CD4-positive, alpha-beta memory T cell (primary cell): ENCODE data around the gene OR2M2. TPM values are rescaled to one million over a fixed set of nuclear protein-coding genes. Genes with fewer than 3 reads are reported as not detected.

Source experiments
- CTCF ChIA-PET: fragments of 350-600 bp; sonication (Branson Sonifier 250); formaldehyde crosslinking; loops from one replicate; lab custom pipeline; 2021; ENCODE audit warnings: inconsistent platforms; ENCODE audit not compliant: partially characterized antibody; lab: Charles Lee
- POLR2A ChIA-PET: fragments of 350-600 bp; sonication (Branson Sonifier 250); formaldehyde crosslinking; loops from one replicate; lab custom pipeline; 2021; ENCODE audit not compliant: partially characterized antibody; lab: Charles Lee
- DNase-seq, 5 donors: peaks; one replicate each; pipeline versions ENCODE4 v3.0.0 to v3.0.0-alpha.2; 2020 to 2022; ENCODE audit warnings: mixed read lengths in 1 of 5
- H3K27ac ChIP-seq: one replicate; pipeline ENCODE4 v1.7.0; 2013; ENCODE audit warnings: low read depth, low read length
- H3K27me3 ChIP-seq: 2 replicates; pipeline ENCODE4 v1.7.0; 2013; ENCODE audit warnings: mild to moderate bottlenecking, low read length, moderate library complexity; ENCODE audit not compliant: insufficient read depth
- H3K36me3 ChIP-seq: 2 replicates; pipeline ENCODE4 v1.7.0; 2013; ENCODE audit warnings: mild to moderate bottlenecking, low read length, moderate library complexity; ENCODE audit not compliant: insufficient read depth
- H3K4me1 ChIP-seq: 2 replicates; pipeline ENCODE4 v1.7.0; 2013; ENCODE audit warnings: mild to moderate bottlenecking, low read length, moderate library complexity; ENCODE audit not compliant: insufficient read depth
- H3K4me3 ChIP-seq, 2 donors: one replicate each; pipeline ENCODE4 v1.7.0; 2013; ENCODE audit warnings: low read length in 2 of 2, mild to moderate bottlenecking in 1 of 2
- H3K9me3 ChIP-seq, 2 donors: one replicate each; pipeline ENCODE4 v1.7.0; 2013; ENCODE audit warnings: low read length in 2 of 2, control low read depth in 1 of 2; ENCODE audit not compliant: control insufficient read depth in 1 of 2
- H3K27ac Mint-ChIP-seq, 7 donors: one replicate each; pipeline ENCODE4 v1.8.0; 2020 to 2021; ENCODE audit warnings: mixed read lengths in 7 of 7, mild to moderate bottlenecking in 6 of 7, inconsistent platforms in 3 of 7, moderate library complexity in 3 of 7
- H3K27me3 Mint-ChIP-seq, 2 donors: one replicate each; pipeline ENCODE4 v1.8.0; 2020 to 2021; ENCODE audit warnings: mixed read lengths in 2 of 2
- H3K36me3 Mint-ChIP-seq, 2 donors: one replicate each; pipeline ENCODE4 v1.8.0; 2020 to 2021; ENCODE audit warnings: mixed read lengths in 2 of 2, inconsistent platforms in 1 of 2, mild to moderate bottlenecking in 1 of 2
- H3K4me1 Mint-ChIP-seq, 4 donors: one replicate each; pipeline ENCODE4 v1.8.0; 2020 to 2021; ENCODE audit warnings: mixed read lengths in 4 of 4, mild to moderate bottlenecking in 1 of 4
- H3K4me3 Mint-ChIP-seq, 8 donors: one replicate each; pipeline ENCODE4 v1.8.0; 2020 to 2021; ENCODE audit warnings: mixed read lengths in 8 of 8, mild to moderate bottlenecking in 7 of 8, moderate library complexity in 6 of 8, inconsistent platforms in 3 of 8
- H3K9me3 Mint-ChIP-seq, 8 donors: one replicate each; pipeline ENCODE4 v1.8.0; 2020 to 2021; ENCODE audit warnings: mixed read lengths in 8 of 8, mild to moderate bottlenecking in 5 of 8, inconsistent platforms in 3 of 8, moderate library complexity in 1 of 8
- intact Hi-C: fragments of 100-400 bp; cut with micrococcal nuclease; formaldehyde crosslinking; loops from one replicate; pipeline ENCODE4 v1.15.1; 2023
- polyA plus RNA-seq, 2 donors: library from polyadenylated mRNA; unstranded; fragments of 300-500 nt; fragmentation: Illumina TruSeq; gene quantifications; one replicate each; pipeline ENCODE4 v1.2.3, GENCODE V29; 2021
- total RNA-seq, 2 experiments: library from RNA; stranded (reverse); gene quantifications; one replicate each; pipeline ENCODE4 v1.2.3, GENCODE V29; 2021

Gene OR2M2
- total and polyA plus RNA-seq, 4 experiments from 2014 or later = not detected

GRCh38 chr1:248155927-248156326, 18.7 kb upstream of the OR2M2 start:
- ChIA-PET POLR2A (no interaction called here), CTCF (no interaction called here)
- Histone ChIP-seq H3K9me3 (no peaks in the 10 kb centered on the region), H3K27me3 (no peaks in the 10 kb centered on the region), H3K27ac (no peak overlapping the region), H3K4me1 (no peaks in the 10 kb centered on the region), H3K4me3 (no peak overlapping the region), H3K36me3 (no peaks in the 10 kb centered on the region)
- H3K27ac Mint-ChIP-seq = no peak overlapping the region
- no peaks in the 10 kb centered on the region for H3K4me1 Mint-ChIP-seq
- H3K36me3 Mint-ChIP-seq = no peaks in the 10 kb centered on the region
- no peak overlapping the region for H3K4me3 Mint-ChIP-seq
- peaks cover 0 to 1% of the 10 kb centered on the region in 2 donors for H3K27me3 Mint-ChIP-seq
- peaks cover 0 to 5% (median 0%) of the 10 kb centered on the region in 8 donors for H3K9me3 Mint-ChIP-seq
- intact Hi-C loops = no loop called here
- no peak for DNase-seq

GRCh38 chr1:248158758-248159157, 15.9 kb upstream of the OR2M2 start:
- no peaks in the 10 kb centered on the region for H3K9me3 ChIP-seq
- CTCF ChIA-PET = no interaction called here
- no peaks in the 10 kb centered on the region for H3K4me1 Mint-ChIP-seq
- H3K4me3 Mint-ChIP-seq = no peak overlapping the region
- POLR2A ChIA-PET = no interaction called here
- peaks cover 0 to 1% of the 10 kb centered on the region in 2 donors for H3K27me3 Mint-ChIP-seq
- H3K27me3 ChIP-seq = no peaks in the 10 kb centered on the region
- H3K36me3 ChIP-seq = no peaks in the 10 kb centered on the region
- no peaks in the 10 kb centered on the region for H3K4me1 ChIP-seq
- H3K27ac ChIP-seq = no peak overlapping the region
- no peaks in the 10 kb centered on the region for H3K36me3 Mint-ChIP-seq
- intact Hi-C loops = no loop called here
- H3K9me3 Mint-ChIP-seq = peaks cover 0 to 3% (median 0%) of the 10 kb centered on the region in 8 donors
- no peak for DNase-seq
- no peak overlapping the region for H3K27ac Mint-ChIP-seq
- H3K4me3 ChIP-seq = no peak overlapping the region

DNA sequence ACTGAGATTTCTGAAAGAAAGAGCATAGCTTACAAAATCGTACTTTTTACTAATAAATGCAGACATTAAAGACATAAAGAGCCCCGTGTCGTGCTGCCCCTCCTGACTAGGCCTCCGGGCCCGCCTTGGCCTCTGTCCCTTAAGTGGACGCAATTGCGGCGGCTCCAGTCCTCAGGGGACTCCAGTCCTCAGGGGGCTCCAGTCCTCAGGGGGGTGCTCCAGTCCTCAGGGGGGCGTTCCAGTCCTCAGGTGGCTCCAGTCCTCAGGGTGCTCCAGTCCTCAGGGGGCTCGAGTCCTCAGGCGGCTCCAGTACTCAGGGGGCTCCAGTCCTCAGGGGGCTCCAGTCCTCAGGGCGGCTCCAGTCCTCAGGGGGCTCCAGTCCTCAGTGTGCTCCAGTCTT, 10.6 kb upstream of the OR2M2 start:
- Histone ChIP-seq H3K27ac (no peak overlapping the region), H3K4me3 (no peak overlapping the region), H3K36me3 (no peaks in the 10 kb centered on the region), H3K9me3 (no peaks in the 10 kb centered on the region), H3K27me3 (no peaks in the 10 kb centered on the region), H3K4me1 (no peaks in the 10 kb centered on the region)
- Mint-ChIP-seq H3K27me3 (peaks cover 0 to 1% of the 10 kb centered on the region in 2 donors), H3K4me3 (no peak overlapping the region), H3K27ac (no peak overlapping the region), H3K36me3 (no peaks in the 10 kb centered on the region), H3K4me1 (no peaks in the 10 kb centered on the region), H3K9me3 (peaks cover 0 to 9% (median 2%) of the 10 kb centered on the region in 8 donors)
- ChIA-PET CTCF (no interaction called here), POLR2A (no interaction called here)
- DNase-seq = no peak
- intact Hi-C loops = no loop called here

DNA sequence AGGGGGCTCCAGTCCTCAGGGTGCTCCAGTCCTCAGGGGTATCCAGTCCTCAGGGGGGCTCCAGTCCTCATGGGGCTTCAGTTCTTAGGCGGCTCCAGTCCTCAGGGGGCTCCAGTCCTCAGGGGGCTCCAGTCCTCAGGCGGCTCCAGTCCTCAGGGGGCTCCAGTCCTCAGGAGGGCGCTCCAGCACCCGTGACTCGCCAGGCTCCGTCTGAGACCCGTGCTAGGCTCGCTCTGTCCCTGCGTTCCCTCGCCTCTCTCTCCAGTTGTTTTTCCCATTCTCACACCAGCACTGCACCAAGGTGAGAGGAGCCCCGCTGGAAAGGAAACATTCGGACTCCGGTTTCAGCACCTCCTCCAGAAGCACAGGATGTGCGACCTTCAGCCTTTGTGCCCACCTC, 9.4 kb upstream of the OR2M2 start:
- Mint-ChIP-seq H3K4me1 (no peaks in the 10 kb centered on the region), H3K9me3 (peaks cover 0 to 9% (median 2%) of the 10 kb centered on the region in 8 donors), H3K4me3 (no peak overlapping the region), H3K36me3 (no peaks in the 10 kb centered on the region), H3K27me3 (no peaks in the 10 kb centered on the region), H3K27ac (no peak overlapping the region)
- no peaks in the 10 kb centered on the region for H3K36me3 ChIP-seq
- H3K27me3 ChIP-seq = no peaks in the 10 kb centered on the region
- H3K9me3 ChIP-seq = no peaks in the 10 kb centered on the region
- CTCF ChIA-PET = no interaction called here
- H3K4me1 ChIP-seq = no peaks in the 10 kb centered on the region
- no peak overlapping the region for H3K4me3 ChIP-seq
- no peak overlapping the region for H3K27ac ChIP-seq
- no peak for DNase-seq
- POLR2A ChIA-PET = no interaction called here
- intact Hi-C loops = no loop called here

DNA sequence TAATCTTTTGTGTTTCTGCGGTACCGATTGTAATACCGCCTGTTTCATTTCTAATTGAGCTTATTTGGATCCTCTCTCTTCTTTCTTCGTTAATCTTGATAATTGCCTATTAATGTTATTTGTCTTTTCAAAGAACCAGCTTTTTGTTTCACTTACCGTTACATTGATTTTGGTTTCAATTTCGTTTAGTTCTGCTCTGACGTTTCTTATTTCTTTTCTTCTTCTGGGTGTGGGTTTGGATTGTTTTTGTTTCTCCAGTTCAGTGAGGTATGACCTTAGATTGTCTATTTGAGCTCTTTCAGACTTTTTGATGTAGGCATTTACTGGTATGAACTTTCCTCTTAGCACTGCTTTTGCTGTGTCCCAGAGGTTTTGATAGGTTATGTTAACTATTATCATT, 9.4 kb downstream of the OR2M2 start:
- intact Hi-C loops = no loop called here
- Histone ChIP-seq H3K27me3 (no peaks in the 10 kb centered on the region), H3K4me1 (no peaks in the 10 kb centered on the region), H3K9me3 (no peaks in the 10 kb centered on the region), H3K27ac (no peak overlapping the region), H3K36me3 (no peaks in the 10 kb centered on the region), H3K4me3 (no peak overlapping the region)
- Mint-ChIP-seq H3K4me1 (no peaks in the 10 kb centered on the region), H3K27me3 (peaks cover 2 to 3% of the 10 kb centered on the region in 2 donors), H3K36me3 (peaks cover 0 to 4% of the 10 kb centered on the region in 2 donors), H3K27ac (no peak overlapping the region), H3K9me3 (peaks cover 0 to 15% (median 6%) of the 10 kb centered on the region in 8 donors), H3K4me3 (no peak overlapping the region)
- no peak for DNase-seq
- ChIA-PET CTCF (no interaction called here), POLR2A (no interaction called here)

DNA sequence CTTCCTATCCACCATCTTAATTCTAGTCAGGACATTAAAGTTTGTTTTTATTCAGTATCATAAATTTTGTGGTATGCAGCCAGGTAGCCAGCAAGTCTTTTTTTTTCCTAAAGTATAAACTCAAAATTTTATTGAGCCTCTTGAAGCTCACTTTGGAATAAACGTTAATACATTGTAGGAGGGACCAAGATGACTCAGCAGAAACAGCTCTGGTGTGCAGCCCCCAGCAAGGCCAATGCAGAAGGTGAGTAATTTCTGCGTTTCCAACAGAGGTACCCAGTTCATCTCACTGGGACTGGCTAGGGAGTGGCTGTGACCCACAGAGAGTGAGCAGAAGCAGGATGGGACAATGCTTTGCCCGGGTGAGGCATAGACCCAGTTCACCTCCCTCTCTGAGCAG, 12.7 kb downstream of the OR2M2 start:
- DNase-seq = no peak
- peaks cover 2% of the 10 kb centered on the region in 2 donors for H3K27me3 Mint-ChIP-seq
- no peaks in the 10 kb centered on the region for H3K27me3 ChIP-seq
- no peak overlapping the region for H3K27ac Mint-ChIP-seq
- H3K9me3 Mint-ChIP-seq = peaks cover 0 to 13% (median 8%) of the 10 kb centered on the region in 8 donors
- no peaks in the 10 kb centered on the region for H3K36me3 ChIP-seq
- H3K4me3 ChIP-seq = no peak overlapping the region
- no peaks in the 10 kb centered on the region for H3K9me3 ChIP-seq
- no peaks in the 10 kb centered on the region for H3K4me1 ChIP-seq
- H3K4me1 Mint-ChIP-seq = no peaks in the 10 kb centered on the region
- ChIA-PET CTCF (no interaction called here), POLR2A (no interaction called here)
- no peak overlapping the region for H3K4me3 Mint-ChIP-seq
- intact Hi-C loops = no loop called here
- H3K27ac ChIP-seq = no peak overlapping the region
- H3K36me3 Mint-ChIP-seq = peaks cover 0 to 4% of the 10 kb centered on the region in 2 donors

GRCh38 chr1:248189026-248189425, 14.4 kb downstream of the OR2M2 start:
- no peak overlapping the region for H3K4me3 Mint-ChIP-seq
- ChIA-PET CTCF (no interaction called here), POLR2A (no interaction called here)
- peaks cover 2% of the 10 kb centered on the region in 2 donors for H3K27me3 Mint-ChIP-seq
- H3K4me1 ChIP-seq = no peaks in the 10 kb centered on the region
- no peak overlapping the region for H3K27ac Mint-ChIP-seq
- H3K27ac ChIP-seq = no peak overlapping the region
- H3K4me3 ChIP-seq = no peak overlapping the region
- no peaks in the 10 kb centered on the region for H3K27me3 ChIP-seq
- peaks cover 2 to 17% (median 6%) of the 10 kb centered on the region in 8 donors for H3K9me3 Mint-ChIP-seq
- DNase-seq = no peak
- intact Hi-C loops = no loop called here
- peaks cover 0 to 4% of the 10 kb centered on the region in 2 donors for H3K36me3 Mint-ChIP-seq
- no peaks in the 10 kb centered on the region for H3K36me3 ChIP-seq
- H3K4me1 Mint-ChIP-seq = no peaks in the 10 kb centered on the region
- H3K9me3 ChIP-seq = no peaks in the 10 kb centered on the region

GRCh38 chr1:248194117-248194516, 19.5 kb downstream of the OR2M2 start:
- no peak overlapping the region for H3K4me3 ChIP-seq
- Mint-ChIP-seq H3K4me3 (no peak overlapping the region), H3K27ac (no peak overlapping the region), H3K4me1 (no peaks in the 10 kb centered on the region), H3K27me3 (no peaks in the 10 kb centered on the region), H3K9me3 (peaks cover 3 to 17% (median 6%) of the 10 kb centered on the region in 8 donors), H3K36me3 (no peaks in the 10 kb centered on the region)
- no peaks in the 10 kb centered on the region for H3K27me3 ChIP-seq
- H3K4me1 ChIP-seq = no peaks in the 10 kb centered on the region
- H3K27ac ChIP-seq = no peak overlapping the region
- ChIA-PET POLR2A (no interaction called here), CTCF (no interaction called here)
- intact Hi-C loops = no loop called here
- no peak for DNase-seq
- no peaks in the 10 kb centered on the region for H3K36me3 ChIP-seq
- no peaks in the 10 kb centered on the region for H3K9me3 ChIP-seq
